ENCODE results near the gene RTL3. TPM values are rescaled to one million over a fixed set of nuclear protein-coding genes. Genes with fewer than 3 reads are reported as not detected.

Gene RTL3
- total and polyA plus RNA-seq, 2 experiments from 2014 or later, result not detected

DNA sequence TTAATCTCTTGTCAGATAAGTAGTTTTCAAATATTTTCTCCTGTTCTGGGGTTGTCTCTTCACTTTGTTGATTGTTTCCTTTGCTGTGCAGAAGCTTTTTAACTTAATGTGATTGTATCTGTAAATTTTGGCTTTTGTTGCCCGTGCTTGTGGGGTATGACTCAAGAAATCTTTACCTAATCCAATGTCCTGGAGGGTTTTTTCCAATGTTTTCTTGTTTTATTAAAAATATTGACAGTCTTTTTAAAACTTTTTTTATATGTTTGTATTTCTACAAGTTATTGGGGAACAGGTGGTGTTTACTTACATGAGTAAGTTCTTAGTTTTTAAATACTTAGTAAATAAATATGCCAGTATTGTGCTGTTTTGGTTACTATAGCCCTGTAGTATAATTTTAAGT, 44.9 kb downstream of the RTL3 start:
- no peak overlapping the region for H3K27ac Mint-ChIP-seq
- H3K9me3 Mint-ChIP-seq, result peaks cover 3% of the 10 kb centered on the region; the same call in 2 of the 3 replicates
- no peak overlapping the region for H3K4me3 Mint-ChIP-seq

More for the DNA sequence above, 44.9 kb downstream of the RTL3 start:
- Histone ChIP-seq H3K27me3 (ENCODE audit: insufficient read depth) (no peaks in the 10 kb centered on the region), H3K4me1 (ENCODE audit: insufficient read depth) (no peaks in the 10 kb centered on the region), H3F3A (replicated peaks; ENCODE audit: low read depth) (no peaks in the 10 kb centered on the region), H3K36me3 (ENCODE audit: insufficient read depth) (no peaks in the 10 kb centered on the region), H3K79me2 (replicated peaks; ENCODE audit: insufficient read depth) (no peaks in the 10 kb centered on the region), H2AFZ (no peak overlapping the region), H3K4me3 (no peak overlapping the region), H3K9me2 (ENCODE audit: insufficient read depth) (no peaks in the 10 kb centered on the region), H3K4me2 (no peak overlapping the region), H4K20me1 (replicated peaks; ENCODE audit: insufficient read depth) (no peaks in the 10 kb centered on the region), H3K27ac (ENCODE audit: low read depth) (no peak overlapping the region)
- Mint-ChIP-seq H3K36me3 (ENCODE audit: low read depth) (no peaks in the 10 kb centered on the region), H3K27me3 (ENCODE audit: insufficient read depth, low read depth, poor library complexity) (no peaks in the 10 kb centered on the region), H3K4me1 (no peaks in the 10 kb centered on the region)
- ATAC-seq, result no peak
- TF ChIP-seq CREB1 (CRISPR knock-in tag; IDR thresholded peaks at IDR 0.05; ENCODE audit: low read depth), result no peak
- TF ChIP-seq POLR2AphosphoS5 (IDR thresholded peaks at IDR 0.05; ENCODE audit: low read depth), result no peak
- TF ChIP-seq, protein P1, sequence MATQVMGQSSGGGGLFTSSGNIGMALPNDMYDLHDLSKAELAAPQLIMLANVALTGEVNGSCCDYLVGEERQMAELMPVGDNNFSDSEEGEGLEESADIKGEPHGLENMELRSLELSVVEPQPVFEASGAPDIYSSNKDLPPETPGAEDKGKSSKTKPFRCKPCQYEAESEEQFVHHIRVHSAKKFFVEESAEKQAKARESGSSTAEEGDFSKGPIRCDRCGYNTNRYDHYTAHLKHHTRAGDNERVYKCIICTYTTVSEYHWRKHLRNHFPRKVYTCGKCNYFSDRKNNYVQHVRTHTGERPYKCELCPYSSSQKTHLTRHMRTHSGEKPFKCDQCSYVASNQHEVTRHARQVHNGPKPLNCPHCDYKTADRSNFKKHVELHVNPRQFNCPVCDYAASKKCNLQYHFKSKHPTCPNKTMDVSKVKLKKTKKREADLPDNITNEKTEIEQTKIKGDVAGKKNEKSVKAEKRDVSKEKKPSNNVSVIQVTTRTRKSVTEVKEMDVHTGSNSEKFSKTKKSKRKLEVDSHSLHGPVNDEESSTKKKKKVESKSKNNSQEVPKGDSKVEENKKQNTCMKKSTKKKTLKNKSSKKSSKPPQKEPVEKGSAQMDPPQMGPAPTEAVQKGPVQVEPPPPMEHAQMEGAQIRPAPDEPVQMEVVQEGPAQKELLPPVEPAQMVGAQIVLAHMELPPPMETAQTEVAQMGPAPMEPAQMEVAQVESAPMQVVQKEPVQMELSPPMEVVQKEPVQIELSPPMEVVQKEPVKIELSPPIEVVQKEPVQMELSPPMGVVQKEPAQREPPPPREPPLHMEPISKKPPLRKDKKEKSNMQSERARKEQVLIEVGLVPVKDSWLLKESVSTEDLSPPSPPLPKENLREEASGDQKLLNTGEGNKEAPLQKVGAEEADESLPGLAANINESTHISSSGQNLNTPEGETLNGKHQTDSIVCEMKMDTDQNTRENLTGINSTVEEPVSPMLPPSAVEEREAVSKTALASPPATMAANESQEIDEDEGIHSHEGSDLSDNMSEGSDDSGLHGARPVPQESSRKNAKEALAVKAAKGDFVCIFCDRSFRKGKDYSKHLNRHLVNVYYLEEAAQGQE (IDR thresholded peaks at IDR 0.05; ENCODE audit: unreplicated experiment), result no peak
- TF ChIP-seq ZNF114 (CRISPR knock-in tag; IDR thresholded peaks at IDR 0.05), result no peak
- TF ChIP-seq, protein P2, sequence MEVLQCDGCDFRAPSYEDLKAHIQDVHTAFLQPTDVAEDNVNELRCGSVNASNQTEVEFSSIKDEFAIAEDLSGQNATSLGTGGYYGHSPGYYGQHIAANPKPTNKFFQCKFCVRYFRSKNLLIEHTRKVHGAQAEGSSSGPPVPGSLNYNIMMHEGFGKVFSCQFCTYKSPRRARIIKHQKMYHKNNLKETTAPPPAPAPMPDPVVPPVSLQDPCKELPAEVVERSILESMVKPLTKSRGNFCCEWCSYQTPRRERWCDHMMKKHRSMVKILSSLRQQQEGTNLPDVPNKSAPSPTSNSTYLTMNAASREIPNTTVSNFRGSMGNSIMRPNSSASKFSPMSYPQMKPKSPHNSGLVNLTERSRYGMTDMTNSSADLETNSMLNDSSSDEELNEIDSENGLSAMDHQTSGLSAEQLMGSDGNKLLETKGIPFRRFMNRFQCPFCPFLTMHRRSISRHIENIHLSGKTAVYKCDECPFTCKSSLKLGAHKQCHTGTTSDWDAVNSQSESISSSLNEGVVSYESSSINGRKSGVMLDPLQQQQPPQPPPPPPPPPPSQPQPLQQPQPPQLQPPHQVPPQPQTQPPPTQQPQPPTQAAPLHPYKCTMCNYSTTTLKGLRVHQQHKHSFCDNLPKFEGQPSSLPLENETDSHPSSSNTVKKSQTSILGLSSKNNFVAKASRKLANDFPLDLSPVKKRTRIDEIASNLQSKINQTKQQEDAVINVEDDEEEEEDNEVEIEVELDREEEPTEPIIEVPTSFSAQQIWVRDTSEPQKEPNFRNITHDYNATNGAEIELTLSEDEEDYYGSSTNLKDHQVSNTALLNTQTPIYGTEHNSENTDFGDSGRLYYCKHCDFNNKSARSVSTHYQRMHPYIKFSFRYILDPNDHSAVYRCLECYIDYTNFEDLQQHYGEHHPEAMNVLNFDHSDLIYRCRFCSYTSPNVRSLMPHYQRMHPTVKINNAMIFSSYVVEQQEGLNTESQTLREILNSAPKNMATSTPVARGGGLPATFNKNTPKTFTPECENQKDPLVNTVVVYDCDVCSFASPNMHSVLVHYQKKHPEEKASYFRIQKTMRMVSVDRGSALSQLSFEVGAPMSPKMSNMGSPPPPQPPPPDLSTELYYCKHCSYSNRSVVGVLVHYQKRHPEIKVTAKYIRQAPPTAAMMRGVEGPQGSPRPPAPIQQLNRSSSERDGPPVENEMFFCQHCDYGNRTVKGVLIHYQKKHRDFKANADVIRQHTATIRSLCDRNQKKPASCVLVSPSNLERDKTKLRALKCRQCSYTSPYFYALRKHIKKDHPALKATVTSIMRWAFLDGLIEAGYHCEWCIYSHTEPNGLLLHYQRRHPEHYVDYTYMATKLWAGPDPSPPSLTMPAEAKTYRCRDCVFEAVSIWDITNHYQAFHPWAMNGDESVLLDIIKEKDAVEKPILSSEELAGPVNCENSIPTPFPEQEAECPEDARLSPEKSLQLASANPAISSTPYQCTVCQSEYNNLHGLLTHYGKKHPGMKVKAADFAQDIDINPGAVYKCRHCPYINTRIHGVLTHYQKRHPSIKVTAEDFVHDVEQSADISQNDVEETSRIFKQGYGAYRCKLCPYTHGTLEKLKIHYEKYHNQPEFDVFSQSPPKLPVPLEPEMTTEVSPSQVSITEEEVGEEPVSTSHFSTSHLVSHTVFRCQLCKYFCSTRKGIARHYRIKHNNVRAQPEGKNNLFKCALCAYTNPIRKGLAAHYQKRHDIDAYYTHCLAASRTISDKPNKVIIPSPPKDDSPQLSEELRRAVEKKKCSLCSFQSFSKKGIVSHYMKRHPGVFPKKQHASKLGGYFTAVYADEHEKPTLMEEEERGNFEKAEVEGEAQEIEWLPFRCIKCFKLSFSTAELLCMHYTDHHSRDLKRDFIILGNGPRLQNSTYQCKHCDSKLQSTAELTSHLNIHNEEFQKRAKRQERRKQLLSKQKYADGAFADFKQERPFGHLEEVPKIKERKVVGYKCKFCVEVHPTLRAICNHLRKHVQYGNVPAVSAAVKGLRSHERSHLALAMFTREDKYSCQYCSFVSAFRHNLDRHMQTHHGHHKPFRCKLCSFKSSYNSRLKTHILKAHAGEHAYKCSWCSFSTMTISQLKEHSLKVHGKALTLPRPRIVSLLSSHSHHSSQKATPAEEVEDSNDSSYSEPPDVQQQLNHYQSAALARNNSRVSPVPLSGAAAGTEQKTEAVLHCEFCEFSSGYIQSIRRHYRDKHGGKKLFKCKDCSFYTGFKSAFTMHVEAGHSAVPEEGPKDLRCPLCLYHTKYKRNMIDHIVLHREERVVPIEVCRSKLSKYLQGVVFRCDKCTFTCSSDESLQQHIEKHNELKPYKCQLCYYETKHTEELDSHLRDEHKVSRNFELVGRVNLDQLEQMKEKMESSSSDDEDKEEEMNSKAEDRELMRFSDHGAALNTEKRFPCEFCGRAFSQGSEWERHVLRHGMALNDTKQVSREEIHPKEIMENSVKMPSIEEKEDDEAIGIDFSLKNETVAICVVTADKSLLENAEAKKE (CRISPR knock-in tag; IDR thresholded peaks at IDR 0.05), result no peak
- no peak for TF ChIP-seq STAT1 (IDR thresholded peaks at IDR 0.05; ENCODE audit: unreplicated experiment)
- TF ChIP-seq ZNF331 (CRISPR knock-in tag; IDR thresholded peaks at IDR 0.05; ENCODE audit: low read depth), result no peak
- TF ChIP-seq NANOG (IDR thresholded peaks at IDR 0.05; ENCODE audit: borderline replicate concordance), result no peak
- no peak for DNase-seq (ENCODE audit: low spot score)

Other genes with a start within 250 kb of the RTL3 start
- gene LPAR4, start 88.4 kb upstream of the RTL3 start, total RNA-seq (2014; rRNA removed; shearing (Covaris generic)), result 14.2 and 14.9 TPM in 2 replicates
- gene LPAR4, start 88.4 kb upstream of the RTL3 start, polyA plus RNA-seq (2016; fragmentation: Nextera tagmentation; extraction: Ambion mirVana), result 13.0 and 14.1 TPM in 2 replicates

Measured in GM23338 (cell line).